Endothelial cell (in vitro differentiated cells): Measurements from ENCODE around the gene ANKRD55. TPM values are rescaled to one million over a fixed set of nuclear protein-coding genes. Genes with fewer than 3 reads are reported as not detected.
"Not testable (repeated sequence)": the region's sequence is repeated elsewhere in the genome, so short reads cannot be mapped to it uniquely, and the experiment has no call there.

Experiments used
- DNase-seq: peaks from one replicate; pipeline ENCODE4 v3.0.0; 2021; ENCODE audit warnings: low spot score
- H3K27ac Mint-ChIP-seq: one replicate; pipeline ENCODE4 v1.8.0; 2021; ENCODE audit warnings: mixed read lengths, inconsistent platforms; ENCODE audit not compliant: unreplicated experiment
- H3K27me3 Mint-ChIP-seq: one replicate; pipeline ENCODE4 v1.8.0; 2021; ENCODE audit warnings: mild to moderate bottlenecking, moderate library complexity, mixed read lengths, inconsistent platforms; ENCODE audit not compliant: unreplicated experiment
- H3K36me3 Mint-ChIP-seq: one replicate; pipeline ENCODE4 v1.8.0; 2021; ENCODE audit warnings: mild to moderate bottlenecking, low read depth, mixed read lengths, inconsistent platforms; ENCODE audit not compliant: unreplicated experiment
- H3K4me1 Mint-ChIP-seq: one replicate; pipeline ENCODE4 v1.8.0; 2021; ENCODE audit warnings: mild to moderate bottlenecking, mixed read lengths, inconsistent platforms; ENCODE audit not compliant: unreplicated experiment
- H3K4me3 Mint-ChIP-seq: one replicate; pipeline ENCODE4 v1.8.0; 2021; ENCODE audit warnings: mild to moderate bottlenecking, mixed read lengths, inconsistent platforms; ENCODE audit not compliant: unreplicated experiment
- H3K9me3 Mint-ChIP-seq: one replicate; pipeline ENCODE4 v1.8.0; 2021; ENCODE audit warnings: mixed read lengths, inconsistent platforms; ENCODE audit not compliant: unreplicated experiment
- total RNA-seq: library from RNA; stranded (reverse); fragmentation: NEBNext Ultra II Directional; extraction: Animal tissue kit (Norgen Biotek cat#: 25700); gene quantifications from one replicate; pipeline ENCODE4 v1.2.1, GENCODE V29; 2021; ENCODE audit not compliant: unreplicated experiment
- TF ChIP-seq, protein P1 (sequence below): fragments of 200-600 bp; sonication (generic); IDR thresholded peaks from one replicate; pipeline ENCODE4 v1.5.0; 2021; ENCODE audit warnings: antibody characterized with exemption; ENCODE audit not compliant: unreplicated experiment

The ANKRD55 gene
- total RNA-seq, 1 donor from 2014 or later = not detected

GRCh38 chr5:56250011-56250410 is 16.9 kb upstream of the ANKRD55 start:
- Mint-ChIP-seq H3K4me1 (peaks cover 15% of the 10 kb centered on the region), H3K9me3 (no peaks in the 10 kb centered on the region), H3K27me3 (peaks cover 2% of the 10 kb centered on the region), H3K27ac (no peak overlapping the region), H3K4me3 (no peak overlapping the region), H3K36me3 (no peaks in the 10 kb centered on the region)
- TF ChIP-seq, protein P1, sequence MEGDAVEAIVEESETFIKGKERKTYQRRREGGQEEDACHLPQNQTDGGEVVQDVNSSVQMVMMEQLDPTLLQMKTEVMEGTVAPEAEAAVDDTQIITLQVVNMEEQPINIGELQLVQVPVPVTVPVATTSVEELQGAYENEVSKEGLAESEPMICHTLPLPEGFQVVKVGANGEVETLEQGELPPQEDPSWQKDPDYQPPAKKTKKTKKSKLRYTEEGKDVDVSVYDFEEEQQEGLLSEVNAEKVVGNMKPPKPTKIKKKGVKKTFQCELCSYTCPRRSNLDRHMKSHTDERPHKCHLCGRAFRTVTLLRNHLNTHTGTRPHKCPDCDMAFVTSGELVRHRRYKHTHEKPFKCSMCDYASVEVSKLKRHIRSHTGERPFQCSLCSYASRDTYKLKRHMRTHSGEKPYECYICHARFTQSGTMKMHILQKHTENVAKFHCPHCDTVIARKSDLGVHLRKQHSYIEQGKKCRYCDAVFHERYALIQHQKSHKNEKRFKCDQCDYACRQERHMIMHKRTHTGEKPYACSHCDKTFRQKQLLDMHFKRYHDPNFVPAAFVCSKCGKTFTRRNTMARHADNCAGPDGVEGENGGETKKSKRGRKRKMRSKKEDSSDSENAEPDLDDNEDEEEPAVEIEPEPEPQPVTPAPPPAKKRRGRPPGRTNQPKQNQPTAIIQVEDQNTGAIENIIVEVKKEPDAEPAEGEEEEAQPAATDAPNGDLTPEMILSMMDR = no peak
- DNase-seq = no peak

DNA sequence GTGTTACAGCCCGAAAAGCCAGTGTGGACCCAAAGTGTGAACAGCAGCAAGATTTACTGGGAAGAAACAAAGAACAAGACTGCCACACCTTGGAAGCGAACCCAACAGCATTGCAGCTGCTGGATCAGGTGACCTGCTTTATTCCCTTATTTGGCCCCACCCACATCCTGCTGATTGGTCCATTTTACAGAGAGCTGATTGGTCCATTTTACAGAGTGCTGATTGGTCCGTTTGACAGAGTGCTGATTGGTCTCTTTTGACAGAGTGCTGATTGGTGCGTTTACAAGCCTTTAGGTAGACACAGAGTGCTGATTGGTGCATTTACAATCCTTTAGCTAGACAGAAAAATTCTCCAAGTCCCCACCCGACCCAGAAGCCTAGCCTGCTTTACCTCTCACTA is 16.0 kb upstream of the ANKRD55 start:
- not testable (repeated sequence) for H3K36me3 Mint-ChIP-seq, H3K27me3 Mint-ChIP-seq, H3K27ac Mint-ChIP-seq, H3K9me3 Mint-ChIP-seq, H3K4me3 Mint-ChIP-seq, DNase-seq
- H3K4me1 Mint-ChIP-seq = peaks cover 15% of the 10 kb centered on the region

DNA sequence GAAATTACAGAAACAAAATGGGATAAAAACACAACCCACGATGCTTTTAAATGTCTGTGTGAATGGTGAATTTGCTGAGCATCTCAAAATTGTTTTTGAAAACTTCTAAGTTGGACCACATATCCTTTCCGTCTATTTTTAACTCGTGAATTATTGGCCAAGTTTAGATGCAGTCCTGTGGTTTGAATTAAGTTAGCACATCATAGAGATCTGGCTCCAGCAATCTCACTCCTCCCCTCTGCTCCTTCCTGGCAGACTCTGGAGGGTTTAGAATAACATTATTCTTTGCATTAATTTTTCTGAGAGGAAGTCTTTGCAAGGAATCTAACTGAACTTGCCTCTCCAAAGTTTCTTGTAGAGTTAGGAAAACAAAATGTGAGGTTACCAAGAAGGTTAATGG is 14.5 kb upstream of the ANKRD55 start:
- TF ChIP-seq, protein P1 = no peak
- peaks cover 3% of the 10 kb centered on the region for H3K36me3 Mint-ChIP-seq
- no peak overlapping the region for H3K27ac Mint-ChIP-seq
- H3K4me3 Mint-ChIP-seq = no peak overlapping the region
- DNase-seq = no peak
- peaks cover 14% of the 10 kb centered on the region for H3K4me1 Mint-ChIP-seq
- peaks cover 2% of the 10 kb centered on the region for H3K27me3 Mint-ChIP-seq
- no peaks in the 10 kb centered on the region for H3K9me3 Mint-ChIP-seq

DNA sequence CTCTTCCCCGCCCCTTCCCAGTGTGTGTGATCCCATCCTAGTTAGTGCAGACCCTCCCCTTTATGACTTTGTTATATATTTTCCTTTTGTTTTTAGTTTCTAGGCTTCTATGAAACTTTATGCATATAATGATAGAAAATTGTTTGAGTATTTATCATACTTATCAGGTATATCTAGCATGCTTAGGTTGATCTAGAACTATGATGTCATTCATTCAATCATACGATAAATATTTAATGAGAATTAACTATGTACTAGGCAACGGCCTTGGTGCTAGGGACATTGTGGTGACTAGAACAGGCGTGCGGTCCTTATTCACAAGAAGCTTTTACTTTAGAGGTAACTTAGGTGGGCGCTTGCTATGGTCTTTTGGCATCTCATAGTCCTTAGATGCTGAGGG is 13.6 kb upstream of the ANKRD55 start:
- DNase-seq = no peak

GRCh38 chr5:56245481-56245880 is 12.4 kb upstream of the ANKRD55 start:
- Mint-ChIP-seq H3K9me3 (peaks cover 4% of the 10 kb centered on the region), H3K4me3 (no peak overlapping the region), H3K27me3 (peaks cover 2% of the 10 kb centered on the region), H3K27ac (no peak overlapping the region), H3K4me1 (peaks cover 3% of the 10 kb centered on the region), H3K36me3 (peaks cover 3% of the 10 kb centered on the region)
- TF ChIP-seq, protein P1 = no peak
- DNase-seq = no peak

More for the DNA sequence above, 13.6 kb upstream of the ANKRD55 start:
- H3K27me3 Mint-ChIP-seq = peaks cover 2% of the 10 kb centered on the region
- TF ChIP-seq, protein P1 = no peak
- no peak overlapping the region for H3K27ac Mint-ChIP-seq
- peaks cover under 1% of the 10 kb centered on the region for H3K9me3 Mint-ChIP-seq
- peaks cover 6% of the 10 kb centered on the region for H3K4me1 Mint-ChIP-seq
- H3K4me3 Mint-ChIP-seq = no peak overlapping the region
- peaks cover 3% of the 10 kb centered on the region for H3K36me3 Mint-ChIP-seq

- peaks cover 2% of the 10 kb centered on the region for H3K27me3 Mint-ChIP-seq
- no peak overlapping the region for H3K4me3 Mint-ChIP-seq
- peaks cover 4% of the 10 kb centered on the region for H3K9me3 Mint-ChIP-seq
- peaks cover 3% of the 10 kb centered on the region for H3K4me1 Mint-ChIP-seq
- no peak for DNase-seq
- TF ChIP-seq, protein P1 = no peak
- no peak overlapping the region for H3K27ac Mint-ChIP-seq
- peaks cover 3% of the 10 kb centered on the region for H3K36me3 Mint-ChIP-seq
Observed at GRCh38 chr5:56244627-56245026, 11.5 kb upstream of the ANKRD55 start.

DNA sequence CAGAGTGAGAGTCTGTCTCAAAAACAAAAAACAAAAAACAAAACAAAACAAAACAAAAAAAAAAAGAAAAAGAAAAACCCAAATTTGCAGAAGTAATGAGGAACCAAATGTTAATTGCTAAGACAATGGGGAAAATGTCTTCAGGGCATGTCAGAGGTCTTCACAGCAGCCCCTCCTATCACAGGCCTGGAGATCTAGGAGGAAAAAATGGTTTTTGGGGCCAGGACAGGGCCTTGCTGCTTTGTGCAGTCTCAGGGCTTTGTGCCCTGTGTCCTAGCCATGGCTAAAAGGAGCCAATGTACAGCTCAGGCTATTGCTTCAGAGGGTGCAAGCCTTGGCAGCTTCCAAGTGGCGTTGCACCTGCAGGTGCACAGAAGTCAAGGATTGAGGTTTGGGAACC is 9.1 kb upstream of the ANKRD55 start:
- not testable (repeated sequence) for H3K4me1 Mint-ChIP-seq, H3K27me3 Mint-ChIP-seq, H3K27ac Mint-ChIP-seq, H3K36me3 Mint-ChIP-seq, DNase-seq, H3K4me3 Mint-ChIP-seq, H3K9me3 Mint-ChIP-seq
